Fibroblast of lung (primary cell): Measurements from ENCODE around the gene KLHDC4. TPM values are rescaled to one million over a fixed set of nuclear protein-coding genes. Genes with fewer than 3 reads are reported as not detected.

Experiments used
- DNase-seq, 2 donors: peaks; one replicate each; pipeline versions ENCODE4 v3.0.0 to v3.0.0-alpha.2; 2010; ENCODE audit warnings: low read depth in 2 of 2
- H2AFZ ChIP-seq: 2 replicates; pipeline ENCODE4 v1.5.1; 2012; ENCODE audit warnings: low read length, control low read depth, inconsistent platforms
- H3K27ac ChIP-seq: 2 replicates; pipeline ENCODE4 v1.5.1; 2011; ENCODE audit warnings: low read length, control low read depth; ENCODE audit not compliant: insufficient read depth
- H3K27me3 ChIP-seq: 2 replicates; pipeline ENCODE4 v1.5.1; 2011; ENCODE audit warnings: mild to moderate bottlenecking, low read length; ENCODE audit not compliant: control insufficient read depth, insufficient read depth
- H3K36me3 ChIP-seq: 2 replicates; pipeline ENCODE4 v1.5.1; 2011; ENCODE audit warnings: low read length; ENCODE audit not compliant: control insufficient read depth, insufficient read depth
- H3K4me1 ChIP-seq: 2 replicates; pipeline ENCODE4 v1.5.1; 2011; ENCODE audit warnings: low read length; ENCODE audit not compliant: control insufficient read depth, insufficient read depth; ENCODE audit errors: extremely low read depth
- H3K4me2 ChIP-seq: 2 replicates; pipeline ENCODE4 v1.5.1; 2011; ENCODE audit warnings: low read length, control low read depth; ENCODE audit not compliant: insufficient read depth; ENCODE audit errors: extremely low read depth
- H3K4me3 ChIP-seq, 4 experiments: fragments of 200-600 bp in 1 of 4; sonication (generic) in 1 of 4; replicated peaks in 1 of 4; 2 replicates each; pipeline ENCODE4 v1.5.1; 2011 to 2016; ENCODE audit warnings: low read length in 4 of 4, low read depth in 3 of 4, mild to moderate bottlenecking in 3 of 4, control low read depth in 2 of 4, inconsistent platforms in 1 of 4, mixed read lengths in 1 of 4; ENCODE audit not compliant: insufficient read depth in 1 of 4; ENCODE audit errors: control extremely low read depth in 1 of 4
- H3K79me2 ChIP-seq: 2 replicates; pipeline ENCODE4 v1.5.1; 2012; ENCODE audit warnings: mild to moderate bottlenecking, low read length, inconsistent platforms; ENCODE audit not compliant: control insufficient read depth, insufficient read depth
- H3K9ac ChIP-seq: 2 replicates; pipeline ENCODE4 v1.5.1; 2011; ENCODE audit warnings: mild to moderate bottlenecking, low read length, control low read depth; ENCODE audit not compliant: insufficient read depth
- H3K9me3 ChIP-seq: 2 replicates; pipeline ENCODE4 v1.5.1; 2012; ENCODE audit warnings: low read depth, low read length; ENCODE audit not compliant: control insufficient read depth, insufficient read depth
- H4K20me1 ChIP-seq: 2 replicates; pipeline ENCODE4 v1.5.1; 2011; ENCODE audit warnings: low read length; ENCODE audit not compliant: control insufficient read depth, insufficient read depth; ENCODE audit errors: extremely low read depth
- CTCF ChIP-seq, 2 donors: IDR thresholded peaks in 1 of 2; conservative IDR thresholded peaks in 1 of 2; 1 replicate in 1 of 2; 2 replicates in 1 of 2; pipeline ENCODE4 v1.5.1; 2011 to 2012; ENCODE audit warnings: low read length in 2 of 2, control low read depth in 1 of 2, inconsistent platforms in 1 of 2, low read depth in 1 of 2, mild to moderate bottlenecking in 1 of 2
- EZH2 ChIP-seq: IDR thresholded peaks from 2 replicates; pipeline ENCODE4 v1.5.1; 2012; ENCODE audit warnings: low read length, control low read depth, mild to moderate bottlenecking; ENCODE audit errors: missing control alignments
- polyA plus RNA-seq, 2 donors: library from polyadenylated mRNA; depleted of rRNA in 1 of 2; stranded (reverse) in 1 of 2; unstranded in 1 of 2; fragments of >200 nt; gene quantifications; 2 replicates each; pipeline ENCODE4 v1.2.1, GENCODE V29; 2011 to 2012; ENCODE audit warnings: missing spikeins in 1 of 2
- total RNA-seq: library from RNA; depleted of rRNA; stranded (reverse); fragments of >200 nt; gene quantifications from 2 replicates; pipeline ENCODE4 v1.2.1, GENCODE V29; 2014

The KLHDC4 gene
- total and polyA plus RNA-seq, 2 donors (not counting 1 experiment from before 2014, with no cell fraction given) = 7.3 to 17.8 TPM

- TF ChIP-seq CTCF (conservative IDR thresholded peaks at IDR 0.05 in 1 of 2, IDR thresholded peaks at IDR 0.05 in 1 of 2; ENCODE audit: low read depth in 1 of 2, low read length in 2 of 2) (no peak), EZH2 (no peak)
- DNase-seq = no peak
- Histone ChIP-seq H3K9ac (no peak overlapping the region), H3K4me1 (no peaks in the 10 kb centered on the region), H4K20me1 (no peaks in the 10 kb centered on the region), H3K9me3 (no peaks in the 10 kb centered on the region), H2AFZ (no peak overlapping the region), H3K27ac (no peak overlapping the region), H3K79me2 (no peaks in the 10 kb centered on the region), H3K36me3 (no peaks in the 10 kb centered on the region), H3K4me3 (no peak overlapping the region), H3K27me3 (no peaks in the 10 kb centered on the region), H3K4me2 (no peak overlapping the region)
These were observed 94.0 kb downstream of the KLHDC4 start for GRCh38 chr16:87671715-87672270.

GRCh38 chr16:87671221-87671620, 94.6 kb downstream of the KLHDC4 start:
- TF ChIP-seq EZH2 (no peak), CTCF (conservative IDR thresholded peaks at IDR 0.05 in 1 of 2, IDR thresholded peaks at IDR 0.05 in 1 of 2; ENCODE audit: low read depth in 1 of 2, low read length in 2 of 2) (no peak)
- H4K20me1 ChIP-seq = no peaks in the 10 kb centered on the region
- no peak for DNase-seq
- no peaks in the 10 kb centered on the region for H3K36me3 ChIP-seq
- H3K9me3 ChIP-seq = no peaks in the 10 kb centered on the region
- no peak overlapping the region for H3K9ac ChIP-seq
- H2AFZ ChIP-seq = no peak overlapping the region
- no peak overlapping the region for H3K4me2 ChIP-seq
- no peak overlapping the region for H3K27ac ChIP-seq
- H3K27me3 ChIP-seq = no peaks in the 10 kb centered on the region
- H3K4me1 ChIP-seq = no peaks in the 10 kb centered on the region
- H3K79me2 ChIP-seq = no peaks in the 10 kb centered on the region
- no peak overlapping the region for H3K4me3 ChIP-seq

GRCh38 chr16:87669672-87670071, 96.1 kb downstream of the KLHDC4 start:
- no peak overlapping the region for H3K27ac ChIP-seq

More at GRCh38 chr16:87669672-87670071, 96.1 kb downstream of the KLHDC4 start:
- Histone ChIP-seq H3K9me3 (no peaks in the 10 kb centered on the region), H3K36me3 (no peaks in the 10 kb centered on the region), H3K9ac (no peak overlapping the region), H4K20me1 (no peaks in the 10 kb centered on the region), H2AFZ (no peak overlapping the region), H3K79me2 (no peaks in the 10 kb centered on the region), H3K4me2 (no peak overlapping the region), H3K4me1 (no peaks in the 10 kb centered on the region), H3K27me3 (no peaks in the 10 kb centered on the region), H3K4me3 (no peak overlapping the region)
- DNase-seq = no peak
- no peak for TF ChIP-seq CTCF (conservative IDR thresholded peaks at IDR 0.05 in 1 of 2, IDR thresholded peaks at IDR 0.05 in 1 of 2; ENCODE audit: low read depth in 1 of 2, low read length in 2 of 2)
- TF ChIP-seq EZH2 = no peak
